ENCODE results near the gene XAGE3.
"Not testable (repeated sequence)": the region's sequence is repeated elsewhere in the genome, so short reads cannot be mapped to it uniquely, and the experiment has no call there.

DNA sequence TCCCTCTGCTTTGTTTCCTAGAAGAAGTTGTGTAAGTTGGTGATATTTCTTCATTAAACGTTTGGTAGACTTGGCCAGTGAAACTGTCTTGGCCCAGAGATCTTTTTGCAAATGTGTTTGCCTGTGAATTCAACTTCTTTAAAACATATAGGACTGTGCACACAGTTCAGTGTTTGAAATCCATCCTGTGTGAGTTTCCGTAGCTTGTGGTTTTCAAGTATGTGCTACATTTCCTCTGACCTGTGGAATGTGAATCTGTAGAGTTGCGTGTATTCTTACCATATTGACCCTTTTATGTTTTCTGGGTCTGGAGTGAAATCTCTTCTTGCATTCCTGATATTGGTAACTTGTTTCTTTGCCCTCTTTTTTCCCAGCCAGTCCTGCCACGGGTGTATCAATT is 38.2 kb upstream of the XAGE3 start:
- TF ChIP-seq, protein P1, sequence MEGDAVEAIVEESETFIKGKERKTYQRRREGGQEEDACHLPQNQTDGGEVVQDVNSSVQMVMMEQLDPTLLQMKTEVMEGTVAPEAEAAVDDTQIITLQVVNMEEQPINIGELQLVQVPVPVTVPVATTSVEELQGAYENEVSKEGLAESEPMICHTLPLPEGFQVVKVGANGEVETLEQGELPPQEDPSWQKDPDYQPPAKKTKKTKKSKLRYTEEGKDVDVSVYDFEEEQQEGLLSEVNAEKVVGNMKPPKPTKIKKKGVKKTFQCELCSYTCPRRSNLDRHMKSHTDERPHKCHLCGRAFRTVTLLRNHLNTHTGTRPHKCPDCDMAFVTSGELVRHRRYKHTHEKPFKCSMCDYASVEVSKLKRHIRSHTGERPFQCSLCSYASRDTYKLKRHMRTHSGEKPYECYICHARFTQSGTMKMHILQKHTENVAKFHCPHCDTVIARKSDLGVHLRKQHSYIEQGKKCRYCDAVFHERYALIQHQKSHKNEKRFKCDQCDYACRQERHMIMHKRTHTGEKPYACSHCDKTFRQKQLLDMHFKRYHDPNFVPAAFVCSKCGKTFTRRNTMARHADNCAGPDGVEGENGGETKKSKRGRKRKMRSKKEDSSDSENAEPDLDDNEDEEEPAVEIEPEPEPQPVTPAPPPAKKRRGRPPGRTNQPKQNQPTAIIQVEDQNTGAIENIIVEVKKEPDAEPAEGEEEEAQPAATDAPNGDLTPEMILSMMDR (IDR thresholded peaks at IDR 0.05) = not testable (repeated sequence)
- TF ChIP-seq POLR2AphosphoS5 (IDR thresholded peaks at IDR 0.05); POLR2A (IDR thresholded peaks at IDR 0.05; ENCODE audit: low read depth); EP300 (IDR thresholded peaks at IDR 0.05): not testable (repeated sequence)

Data from esophagus muscularis mucosa (tissue), 4 donors.